SK-N-DZ (cell line): Measurements from ENCODE around the gene CDRT4.

Experiments
- DNase-seq: peaks from one replicate; pipeline ENCODE4 v3.0.0-alpha.2; 2015; ENCODE audit warnings: low spot score

Gene CDRT4

GRCh38 chr17:15393414-15393813 lies 74.0 kb downstream of the CDRT4 start:
- no peak for DNase-seq

DNA sequence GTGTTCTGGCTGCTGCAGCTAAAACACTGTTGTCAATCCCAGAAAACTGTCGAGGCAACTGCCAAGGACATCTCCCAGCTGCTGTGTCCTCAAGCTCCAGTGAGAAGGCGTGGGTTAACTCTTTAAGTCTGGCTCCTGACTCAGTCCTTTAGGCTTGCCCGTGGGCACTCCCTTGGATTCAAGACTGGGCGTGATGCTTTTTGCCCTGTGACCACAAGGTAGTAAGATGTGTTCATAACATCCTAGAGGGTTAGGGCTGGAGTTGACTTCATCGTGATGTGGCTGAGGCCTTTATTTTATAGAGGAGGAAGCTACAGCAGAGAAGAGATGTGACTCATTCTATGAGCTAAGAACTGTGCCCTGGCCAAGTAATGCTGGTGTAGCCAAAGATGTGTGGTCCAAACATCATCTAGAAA lies 75.1 kb downstream of the CDRT4 start:
- no peak for DNase-seq

DNA sequence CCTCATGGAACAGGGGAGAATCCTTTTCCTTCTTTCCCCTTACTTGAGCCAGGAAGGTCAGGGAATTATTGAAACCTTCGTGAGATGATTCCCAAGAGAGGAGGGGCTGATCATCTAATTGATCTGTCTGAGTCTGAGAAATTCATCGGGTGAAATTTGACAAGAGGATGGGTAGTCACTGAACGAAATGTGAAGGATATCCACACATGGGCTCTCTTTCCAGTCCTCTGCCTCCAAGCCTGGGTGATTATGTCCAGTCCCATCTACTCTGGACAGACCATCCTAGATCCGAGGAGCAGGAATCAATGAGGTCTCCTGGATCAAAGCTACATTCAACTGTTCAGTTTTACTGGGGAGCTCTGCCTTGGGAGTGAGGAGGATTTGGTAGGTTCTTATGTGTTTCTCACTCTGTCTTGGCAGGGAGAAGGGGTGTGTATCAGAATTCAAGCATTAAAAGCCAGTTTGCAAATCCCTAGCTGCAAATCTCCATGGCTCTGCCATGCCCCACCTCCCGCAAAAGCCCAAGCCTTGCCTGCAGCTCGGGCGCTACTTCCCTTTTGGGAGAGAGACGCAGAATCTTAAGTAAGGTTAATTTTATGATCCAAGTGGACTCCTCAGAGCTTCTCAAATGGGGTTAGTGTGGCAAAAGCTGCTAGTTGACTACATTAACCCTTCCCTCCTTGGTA lies 78.9 kb downstream of the CDRT4 start:
- DNase-seq = no peak

GRCh38 chr17:15386083-15386482 lies 81.3 kb downstream of the CDRT4 start:
- DNase-seq = no peak
